Ovary (tissue), 9 donors: ENCODE measurements around the gene TNFRSF14. TPM values are rescaled to one million over a fixed set of nuclear protein-coding genes. Genes with fewer than 3 reads are reported as not detected.
"Not testable (repeated sequence)": the region's sequence is repeated elsewhere in the genome, so short reads cannot be mapped to it uniquely, and the experiment has no call there.

ENCODE experiments used
- DNase-seq, 5 donors: peaks; one replicate each; pipeline ENCODE4 v3.0.0-alpha.2; 2019 to 2020
- H3K27ac ChIP-seq, 2 donors: fragments of 200-600 bp; one replicate each; pipeline versions ENCODE4 v1.5.1 to v1.8.0; 2019 to 2022
- H3K27me3 ChIP-seq: fragments of 200-600 bp; one replicate; pipeline ENCODE4 v1.8.0; 2022
- H3K36me3 ChIP-seq: fragments of 200-600 bp; sonication (generic); one replicate; pipeline ENCODE4 v1.5.1; 2019
- H3K4me1 ChIP-seq: one replicate; pipeline ENCODE4 v1.8.1; 2013; ENCODE audit warnings: mild to moderate bottlenecking, moderate library complexity; ENCODE audit not compliant: insufficient read depth
- H3K4me3 ChIP-seq: fragments of 200-600 bp; sonication (generic); one replicate; pipeline ENCODE4 v1.5.1; 2017
- H3K9me3 ChIP-seq, 2 donors: fragments of 200-600 bp in 1 of 2; sonication (generic) in 1 of 2; one replicate each; pipeline versions ENCODE4 v1.5.1 to v1.8.1; 2013 to 2019; ENCODE audit warnings: mild to moderate bottlenecking in 1 of 2, moderate library complexity in 1 of 2
- EP300 ChIP-seq: sonication (generic); formaldehyde crosslinking; IDR thresholded peaks from one replicate; pipeline ENCODE4 v1.6.1; 2017; ENCODE audit warnings: antibody characterized with exemption
- POLR2A ChIP-seq: fragments of 450-650 bp; IDR thresholded peaks from one replicate; pipeline ENCODE4 v1.6.1; 2017; ENCODE audit warnings: antibody characterized with exemption, mild to moderate bottlenecking, moderate library complexity
- WGBS, 3 donors: extraction: QIAGEN DNeasy Blood & Tissue Kit in 1 of 3; methylation state at CpG; one replicate each; pipeline versions ENCODE4 v1.1.5 to v1.1.7; 2013 to 2017; 5-methylcytosine and 5-hydroxymethylcytosine counted together
- intact Hi-C, 4 donors: fragments of 100-400 bp; cut with DNase I; formaldehyde crosslinking; loops; one replicate each; pipeline versions ENCODE4 v1.11.0 to v1.15.1; 2022 to 2023
- polyA plus RNA-seq, 2 donors: library from polyadenylated mRNA; stranded (reverse); fragments of 200-250 nt in 1 of 2; fragments of 350-450 nt in 1 of 2; fragmentation: Illumina TruSeq in 1 of 2; extraction: RNeasy Lipid Tissue Mini Kit (QIAGEN cat#74804) in 1 of 2; gene quantifications; one replicate each; pipeline ENCODE4 v1.2.3, GENCODE V29; 2013 to 2014
- total RNA-seq, 7 donors: library from RNA; depleted of rRNA in 2 of 7; stranded (reverse); fragments of >200 nt in 2 of 7; fragmentation: NEBNext Ultra II Directional in 3 of 7; extraction: Animal tissue kit (Norgen Biotek cat#: 25700) in 3 of 7; gene quantifications; one replicate each; pipeline versions ENCODE4 v1.1.0 to v1.2.4, GENCODE V29; 2016 to 2023
- TF ChIP-seq, protein P1 (sequence below), 3 donors: fragments of 450-650 bp in 2 of 3; fragments of 200-600 bp in 1 of 3; IDR thresholded peaks; one replicate each; pipeline versions ENCODE4 v1.5.1 to v1.8.0; 2016 to 2022; ENCODE audit warnings: antibody characterized with exemption in 3 of 3, mild to moderate bottlenecking in 1 of 3
- donor health status: DM: no; HTN: no; CAD: no; lungs with moderate emphysema.
- donor health status: DM: no; HTN: no; CAD: no.
- donor health status: Bipolar disorder and iron deficiency.
- donor health status: DM: yes; HTN: yes; CAD: no.
- donor health status: DM: no; HTN: no; CAD: no.
- donor health status: DM: yes; HTN: yes; CAD: no.

TNFRSF14 gene
- total and polyA plus RNA-seq, 9 donors: 4.3 to 78.5 (median 57.6) TPM

DNA sequence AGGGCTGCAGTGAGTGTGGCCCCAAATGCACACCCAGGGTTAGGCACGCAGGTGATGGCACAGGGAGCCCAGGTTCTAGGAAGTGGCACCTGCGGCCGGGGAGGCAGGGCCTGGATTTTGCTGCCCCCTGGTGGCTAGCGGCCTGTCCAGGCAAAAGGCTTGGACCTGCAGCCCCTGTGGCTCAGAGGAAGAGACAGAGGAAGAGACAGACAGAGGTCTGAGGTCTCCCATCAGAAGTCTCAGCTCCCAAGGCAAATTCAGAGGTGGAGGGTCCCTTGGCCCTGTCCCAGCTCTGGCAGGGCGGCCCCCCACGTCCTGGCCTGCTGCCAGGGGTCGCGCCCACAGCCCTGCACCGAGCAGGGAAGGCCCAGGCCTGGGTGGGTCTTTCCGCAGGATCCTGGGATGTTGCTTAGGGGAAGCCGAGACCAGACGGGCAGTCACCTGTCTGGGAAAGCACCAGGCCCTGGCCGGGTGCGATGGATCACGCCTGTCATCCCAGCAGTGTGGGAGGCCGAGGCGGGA, 8.0 kb upstream of the TNFRSF14 start:
- no peaks in the 10 kb centered on the region for H3K9me3 ChIP-seq
- 7 to 12% (median 11%) methylated on average over 17 of the region's 17 CpGs for WGBS, 3 donors
- peak overlapping the region; percentile 28 for H3K4me3 ChIP-seq
- intact Hi-C loops: loop anchor here (1.0 to 10.0 kb wide), 4 partner anchors 131 to 373 kb away; no protein-coding TSS in a partner anchor
- TF ChIP-seq, protein P1, sequence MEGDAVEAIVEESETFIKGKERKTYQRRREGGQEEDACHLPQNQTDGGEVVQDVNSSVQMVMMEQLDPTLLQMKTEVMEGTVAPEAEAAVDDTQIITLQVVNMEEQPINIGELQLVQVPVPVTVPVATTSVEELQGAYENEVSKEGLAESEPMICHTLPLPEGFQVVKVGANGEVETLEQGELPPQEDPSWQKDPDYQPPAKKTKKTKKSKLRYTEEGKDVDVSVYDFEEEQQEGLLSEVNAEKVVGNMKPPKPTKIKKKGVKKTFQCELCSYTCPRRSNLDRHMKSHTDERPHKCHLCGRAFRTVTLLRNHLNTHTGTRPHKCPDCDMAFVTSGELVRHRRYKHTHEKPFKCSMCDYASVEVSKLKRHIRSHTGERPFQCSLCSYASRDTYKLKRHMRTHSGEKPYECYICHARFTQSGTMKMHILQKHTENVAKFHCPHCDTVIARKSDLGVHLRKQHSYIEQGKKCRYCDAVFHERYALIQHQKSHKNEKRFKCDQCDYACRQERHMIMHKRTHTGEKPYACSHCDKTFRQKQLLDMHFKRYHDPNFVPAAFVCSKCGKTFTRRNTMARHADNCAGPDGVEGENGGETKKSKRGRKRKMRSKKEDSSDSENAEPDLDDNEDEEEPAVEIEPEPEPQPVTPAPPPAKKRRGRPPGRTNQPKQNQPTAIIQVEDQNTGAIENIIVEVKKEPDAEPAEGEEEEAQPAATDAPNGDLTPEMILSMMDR (IDR thresholded peaks at IDR 0.05): peak; percentile 84 to 90 (median 88)
- TF ChIP-seq POLR2A: peak; percentile 14
- no peak for TF ChIP-seq EP300
- H3K4me1 ChIP-seq: peaks cover 21% of the 10 kb centered on the region
- no peaks in the 10 kb centered on the region for H3K36me3 ChIP-seq
- peak overlapping the region; percentile 44 to 61 for H3K27ac ChIP-seq
- DNase-seq: peak; percentile 71 to 86 (median 82)
- no peaks in the 10 kb centered on the region for H3K27me3 ChIP-seq

DNA sequence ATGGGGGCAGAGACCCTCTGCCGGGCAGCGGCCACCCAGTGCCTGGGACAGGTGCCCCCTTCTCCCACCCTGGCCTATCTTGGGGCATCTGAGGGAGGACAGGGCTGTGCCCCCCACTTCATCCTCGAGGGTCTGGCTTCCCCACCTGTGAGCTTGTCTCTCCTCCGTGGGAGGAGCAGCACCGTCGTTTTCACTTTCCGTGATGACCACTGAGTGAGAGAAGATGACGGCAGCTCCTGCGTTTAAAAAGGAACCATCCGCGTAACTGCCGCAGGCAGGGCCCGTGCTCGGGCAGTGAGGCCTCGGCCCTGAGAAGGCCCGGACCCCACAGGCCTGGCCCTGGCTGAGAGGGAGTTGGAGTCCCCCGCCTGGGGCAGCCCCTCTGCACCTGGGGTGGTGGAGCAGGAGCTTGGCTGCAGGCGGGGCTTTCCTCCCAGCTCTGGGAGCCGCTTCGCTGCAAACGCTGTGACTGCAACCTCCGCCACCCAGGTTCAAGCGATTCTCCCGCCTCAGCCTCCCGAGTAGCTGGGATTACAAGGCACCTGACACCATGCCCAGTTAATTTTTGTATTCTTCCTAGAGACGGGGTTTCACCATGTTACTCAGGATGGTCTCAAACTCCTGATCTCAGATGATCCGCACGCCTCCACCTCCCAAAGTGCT, 6.7 kb upstream of the TNFRSF14 start:
- not testable (repeated sequence) for H3K4me3 ChIP-seq, DNase-seq, H3K36me3 ChIP-seq, H3K27me3 ChIP-seq, H3K9me3 ChIP-seq
- H3K4me1 ChIP-seq: peaks cover 20% of the 10 kb centered on the region
- WGBS, 3 donors: 81 to 87% (median 82%) methylated on average over 24 to 25 of the region's 28 CpGs
- intact Hi-C loops: loop anchor here (5.0 to 10.0 kb wide), 3 partner anchors 132 to 1645 kb away; no protein-coding TSS in a partner anchor
- peak overlapping the region; percentile 44 to 61 for H3K27ac ChIP-seq

DNA sequence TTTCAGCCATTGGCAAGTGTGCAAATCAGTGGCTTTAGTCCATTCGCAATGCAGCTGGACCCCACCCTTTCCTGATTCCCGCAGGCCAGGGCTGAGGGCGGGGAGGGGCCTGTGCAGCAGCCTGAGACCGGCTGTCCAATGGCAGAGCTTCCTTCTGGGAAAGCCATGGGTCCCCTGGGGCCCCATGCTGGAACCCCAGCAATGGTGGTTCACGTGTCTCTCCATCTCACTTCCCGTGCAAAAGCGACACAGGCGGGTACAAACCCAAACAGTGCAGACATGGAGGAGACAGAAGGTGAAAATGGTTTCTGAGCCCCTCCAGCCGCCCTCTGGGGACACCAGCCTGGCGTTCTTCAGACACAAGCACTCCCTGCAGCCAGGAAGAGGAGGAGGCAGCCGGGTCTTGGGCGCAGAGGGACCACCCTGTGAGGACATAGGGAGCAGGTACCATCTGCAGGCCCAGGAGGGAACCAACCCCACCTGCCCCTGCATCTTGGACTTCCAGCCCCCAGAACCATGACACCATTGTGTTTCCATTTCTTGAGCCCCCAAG, 5.8 kb upstream of the TNFRSF14 start:
- not testable (repeated sequence) for H3K36me3 ChIP-seq, DNase-seq, H3K4me3 ChIP-seq, H3K27me3 ChIP-seq, H3K9me3 ChIP-seq, H3K27ac ChIP-seq
- WGBS, 3 donors: 67 to 80% (median 77%) methylated on average over 11 to 12 of the region's 12 CpGs
- H3K4me1 ChIP-seq: peaks cover 12% of the 10 kb centered on the region
- intact Hi-C loops: loop anchor here in 1 of 4 donors (10.0 kb wide), 1 partner anchor 1646 kb away; no protein-coding TSS in a partner anchor

DNA sequence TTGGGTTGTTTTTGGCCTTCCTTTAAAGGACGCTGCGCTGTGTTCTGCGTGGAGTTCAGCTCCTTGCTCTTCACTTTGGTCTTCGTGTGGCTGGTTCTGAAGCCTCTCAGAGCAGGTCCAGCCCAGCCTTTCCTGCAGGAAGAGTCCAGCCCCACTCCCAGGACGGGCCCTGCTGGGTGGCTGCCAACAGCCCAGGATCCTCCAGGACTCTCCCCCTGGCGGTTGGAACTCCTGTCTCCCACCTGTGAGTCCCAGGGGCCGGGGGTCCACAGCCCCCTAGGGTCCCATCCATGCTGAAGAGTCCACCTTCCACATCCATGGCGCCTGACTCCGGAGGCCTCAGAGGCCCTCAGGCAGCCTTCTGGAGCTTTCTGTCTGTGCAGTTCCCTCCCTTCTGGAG, 4.6 kb upstream of the TNFRSF14 start:
- not testable (repeated sequence) for H3K27ac ChIP-seq, H3K9me3 ChIP-seq, DNase-seq, H3K4me3 ChIP-seq, H3K27me3 ChIP-seq, H3K36me3 ChIP-seq
- intact Hi-C loops: loop anchor here in 1 of 4 donors (10.0 kb wide), 1 partner anchor 1647 kb away; no protein-coding TSS in a partner anchor
- peaks cover 12% of the 10 kb centered on the region for H3K4me1 ChIP-seq
- WGBS, 3 donors: 63 to 66% (median 65%) methylated on average over 9 of the region's 9 CpGs

DNA sequence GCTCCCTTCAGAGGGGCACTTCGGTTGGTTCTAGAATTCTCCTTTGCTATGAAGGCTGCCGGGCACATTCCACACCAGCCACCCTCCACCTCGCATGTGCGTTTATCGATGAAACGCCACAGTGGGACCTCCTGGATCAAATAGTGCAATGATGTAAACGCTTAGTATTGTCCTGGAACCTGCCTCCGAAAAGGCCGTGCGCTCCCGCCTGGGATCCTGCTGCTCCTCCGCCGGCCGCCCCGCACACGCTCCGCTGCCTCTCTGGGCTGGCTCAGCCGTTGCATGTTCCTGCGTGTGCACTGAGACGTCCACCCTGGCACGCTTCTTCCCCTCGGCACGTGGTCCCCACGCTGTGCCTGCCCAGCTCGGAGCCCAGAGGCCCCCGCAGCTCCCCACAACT, 4.0 kb upstream of the TNFRSF14 start:
- TF ChIP-seq, protein P1 (IDR thresholded peaks at IDR 0.05): no peak
- TF ChIP-seq POLR2A (no peak), EP300 (no peak)
- no peak for DNase-seq
- intact Hi-C loops: loop anchor here in 1 of 4 donors (10.0 kb wide), 1 partner anchor 1647 kb away; no protein-coding TSS in a partner anchor
- no peak overlapping the region for H3K4me3 ChIP-seq
- H3K4me1 ChIP-seq: peaks cover 16% of the 10 kb centered on the region
- whole genome bisulfite sequencing, 3 donors: 80 to 91% (median 86%) methylated on average over 25 to 26 of the region's 26 CpGs
- H3K36me3 ChIP-seq: no peaks in the 10 kb centered on the region
- H3K27me3 ChIP-seq: no peaks in the 10 kb centered on the region
- no peak overlapping the region for H3K27ac ChIP-seq
- H3K9me3 ChIP-seq: no peaks in the 10 kb centered on the region

DNA sequence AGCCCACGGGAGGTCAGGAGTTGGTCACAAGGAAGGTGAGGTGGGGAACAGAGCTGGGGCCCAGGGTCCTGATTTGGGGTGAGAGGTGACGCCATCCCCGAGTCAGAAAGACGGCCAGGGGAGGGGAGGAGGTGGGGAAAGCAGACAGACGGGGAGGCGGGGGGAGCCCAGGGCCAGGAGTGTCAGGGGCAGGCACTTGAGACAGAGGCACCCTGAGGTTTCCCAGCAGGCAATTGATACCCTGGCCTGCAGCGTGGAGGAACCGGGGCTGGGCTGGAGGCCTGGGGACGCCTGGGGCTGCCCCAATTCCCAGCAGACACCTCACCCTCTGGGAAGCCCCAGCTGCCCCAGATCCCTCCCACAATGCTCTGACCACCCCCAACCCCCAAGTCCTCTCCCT, 3.1 kb upstream of the TNFRSF14 start:
- not testable (repeated sequence) for DNase-seq, H3K27me3 ChIP-seq, H3K36me3 ChIP-seq, H3K4me3 ChIP-seq, H3K9me3 ChIP-seq, H3K27ac ChIP-seq
- WGBS, 3 donors: 49 to 69% (median 52%) methylated on average over 8 to 9 of the region's 9 CpGs
- peaks cover 14% of the 10 kb centered on the region for H3K4me1 ChIP-seq
- intact Hi-C loops: loop anchor here in 1 of 4 donors (10.0 kb wide), 1 partner anchor 1648 kb away; no protein-coding TSS in a partner anchor
